RPMI8226 (cell line): ENCODE results near the gene SLC66A2.
"Not testable (repeated sequence)": the region's sequence is repeated elsewhere in the genome, so short reads cannot be mapped to it uniquely, and the experiment has no call there.

Source experiments
- DNase-seq: peaks from one replicate; pipeline ENCODE4 v3.0.0-alpha.2; 2015

Gene SLC66A2

DNA sequence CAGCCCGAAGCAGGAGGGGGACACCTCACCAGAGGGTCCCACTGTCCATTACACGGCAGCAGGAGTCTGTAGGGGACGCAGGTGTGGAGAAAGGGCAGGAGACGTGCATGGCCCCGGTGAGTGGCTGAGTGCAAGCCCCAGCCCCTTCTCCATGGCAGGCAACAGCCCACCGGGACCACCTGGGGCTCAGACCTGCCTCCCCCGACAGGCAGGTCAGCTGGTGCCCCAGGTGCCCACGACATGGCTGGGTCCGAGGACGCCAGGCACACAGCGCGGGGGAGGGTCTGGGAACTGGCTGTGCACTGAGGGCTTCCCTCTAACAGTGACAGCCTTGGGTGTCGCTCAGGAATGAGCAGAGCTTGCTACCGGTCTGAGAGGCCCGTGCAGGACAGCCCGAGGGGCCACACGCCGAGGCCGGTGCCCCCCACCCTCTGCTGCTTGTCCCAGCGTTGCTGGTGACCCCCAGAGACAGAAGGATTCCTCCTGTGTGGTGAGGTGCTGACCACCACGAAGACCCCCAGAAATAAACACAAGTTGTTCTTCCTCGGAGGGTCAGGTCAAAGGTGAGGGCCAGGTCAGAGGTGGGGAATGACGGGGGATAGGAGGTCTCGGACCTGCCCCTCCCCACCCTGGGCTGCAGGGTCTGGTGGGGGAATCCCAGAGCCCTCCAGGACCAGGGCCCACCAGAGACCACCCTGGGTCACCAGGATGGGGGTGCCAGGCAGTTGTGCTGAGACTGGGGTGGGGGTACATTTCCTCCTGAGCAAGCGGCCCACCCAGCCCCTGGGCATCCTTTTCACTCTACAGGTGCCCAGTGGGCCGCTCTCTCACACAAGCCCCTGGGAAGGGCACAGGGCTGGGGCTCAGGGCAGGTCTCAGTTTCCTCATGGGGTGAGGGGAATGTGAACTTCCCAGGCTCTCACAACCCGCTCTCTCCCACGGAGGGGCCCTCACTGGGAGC lies 50.6 kb downstream of the SLC66A2 start:
- no peak for DNase-seq

GRCh38 chr18:79899609-79900445 lies 51.6 kb downstream of the SLC66A2 start:
- DNase-seq = no peak

GRCh38 chr18:79898952-79899608 lies 52.4 kb downstream of the SLC66A2 start:
- DNase-seq = no peak

DNA sequence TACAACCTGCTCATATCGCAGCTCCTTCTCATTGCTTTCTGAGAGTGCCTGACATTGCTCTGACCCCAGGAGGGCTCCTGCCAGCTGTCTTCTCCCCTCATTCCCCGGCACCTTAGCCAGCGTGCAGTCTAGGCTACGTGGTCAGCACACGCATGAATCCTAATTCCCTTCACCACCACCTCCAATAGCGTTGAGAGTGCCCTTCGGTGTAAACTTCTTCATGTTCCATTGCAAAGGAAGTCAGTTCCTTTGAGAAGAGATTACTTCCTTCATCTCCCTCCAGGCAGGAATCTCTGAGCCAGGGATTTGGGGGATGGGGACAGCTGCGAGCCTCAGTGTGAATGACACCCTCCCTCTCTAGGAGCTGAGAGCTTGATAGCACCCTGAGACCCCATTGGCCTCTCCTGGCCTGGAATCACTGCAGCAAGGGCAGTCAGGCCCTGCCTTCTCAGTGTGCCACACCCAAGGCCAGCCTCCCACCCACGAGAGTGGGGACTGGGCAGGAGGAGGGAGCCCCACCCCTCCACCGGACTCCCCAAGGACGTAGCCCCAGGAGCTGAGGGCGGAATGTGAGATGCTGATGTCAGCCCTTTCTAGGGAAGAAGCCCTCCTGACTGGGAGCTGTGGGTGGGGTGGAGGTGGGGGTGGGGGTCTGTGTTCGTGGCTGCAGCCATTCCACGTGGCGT lies 53.4 kb downstream of the SLC66A2 start:
- DNase-seq = no peak

- no peak for DNase-seq
These were observed 54.7 kb downstream of the SLC66A2 start for GRCh38 chr18:79896738-79897137.

- DNase-seq = no peak
These were observed 60.8 kb downstream of the SLC66A2 start for GRCh38 chr18:79890674-79891073.

- no peak for DNase-seq
These were observed 61.9 kb downstream of the SLC66A2 start for GRCh38 chr18:79889569-79889968.

DNA sequence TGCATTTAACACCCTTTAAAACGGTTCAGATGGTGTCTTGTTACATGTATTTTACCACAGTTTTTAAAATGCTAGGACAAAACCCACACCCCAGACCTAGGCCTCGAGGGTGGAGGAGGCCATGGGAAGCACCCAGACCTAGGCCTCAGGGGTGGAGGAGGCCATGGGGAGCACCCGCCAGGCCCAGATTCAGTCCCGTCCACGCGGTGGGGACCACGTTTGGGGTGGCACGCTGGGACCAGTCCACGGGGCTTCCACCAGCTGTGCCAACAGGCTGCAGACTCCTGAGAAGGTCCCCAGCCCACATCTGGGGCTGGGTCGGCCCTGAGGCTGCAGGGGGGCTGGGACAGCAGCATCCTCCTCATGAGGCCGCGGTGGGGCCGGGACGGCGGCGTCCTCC lies 63.4 kb downstream of the SLC66A2 start:
- DNase-seq = no peak

GRCh38 chr18:79887181-79888000 lies 64.1 kb downstream of the SLC66A2 start:
- DNase-seq = peak; percentile 67

DNA sequence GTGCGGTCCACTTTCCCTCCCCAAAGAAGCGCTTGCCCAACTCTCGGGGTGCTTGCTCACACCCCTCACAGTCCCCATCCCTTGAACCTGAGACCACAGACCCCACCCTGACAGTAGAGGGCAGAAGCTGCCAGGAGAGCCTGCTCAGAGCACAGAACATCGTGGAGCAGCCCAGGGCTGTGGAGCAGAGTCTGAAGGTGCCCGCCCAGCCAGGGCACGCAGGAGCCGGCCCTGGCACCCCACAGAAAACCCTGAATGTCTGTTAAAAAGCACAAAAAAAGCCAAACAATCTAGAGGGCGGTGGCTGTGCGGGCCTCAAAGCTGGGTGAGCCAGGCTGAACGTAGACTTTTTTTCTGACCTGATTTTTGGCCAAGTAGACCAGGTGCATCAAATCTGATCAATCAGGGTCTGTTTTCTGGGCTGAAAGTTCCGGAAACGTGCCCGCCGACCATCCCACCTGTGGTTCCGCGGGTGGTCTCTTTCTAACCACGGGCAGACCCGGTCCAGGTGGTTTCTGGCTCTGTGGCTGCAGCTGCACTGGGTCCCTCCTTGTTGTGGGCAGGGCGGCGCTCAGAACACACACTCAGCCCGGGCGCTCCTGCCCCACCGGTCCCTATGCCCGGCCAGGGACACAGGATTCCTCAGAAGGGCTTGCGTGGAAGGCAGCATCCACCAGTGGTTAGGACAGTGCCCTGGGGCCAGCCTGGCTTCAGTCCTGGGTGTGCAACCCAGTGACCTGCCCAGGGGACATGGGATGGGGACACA lies 66.3 kb downstream of the SLC66A2 start:
- peak; percentile 54 for DNase-seq

- no peak for DNase-seq
These were observed 67.0 kb downstream of the SLC66A2 start for GRCh38 chr18:79884294-79884962.

GRCh38 chr18:79883461-79884293 lies 67.8 kb downstream of the SLC66A2 start:
- DNase-seq = no peak

GRCh38 chr18:79882522-79883241 lies 68.8 kb downstream of the SLC66A2 start:
- no peak for DNase-seq

GRCh38 chr18:79881695-79882094 lies 69.8 kb downstream of the SLC66A2 start:
- no peak for DNase-seq

DNA sequence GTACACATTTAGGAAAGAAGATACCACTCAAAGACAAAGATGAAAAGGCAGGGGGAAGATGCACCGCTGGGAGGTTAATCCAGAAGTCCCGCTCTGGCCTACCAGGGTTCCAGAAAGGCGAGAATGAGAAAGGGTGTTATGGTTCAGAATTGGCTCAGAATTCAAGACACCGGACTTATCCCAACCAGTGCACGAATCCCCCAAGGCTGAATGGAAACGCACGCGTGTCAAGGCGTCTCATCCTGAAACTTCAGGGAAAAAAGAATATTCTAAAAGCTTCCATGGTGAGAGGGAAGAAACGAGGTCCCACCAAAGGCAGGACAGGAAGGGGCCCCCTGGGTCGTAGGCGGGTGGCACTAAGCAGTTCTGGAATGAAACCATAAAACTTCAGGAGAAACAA lies 71.9 kb downstream of the SLC66A2 start:
- DNase-seq = no peak

DNA sequence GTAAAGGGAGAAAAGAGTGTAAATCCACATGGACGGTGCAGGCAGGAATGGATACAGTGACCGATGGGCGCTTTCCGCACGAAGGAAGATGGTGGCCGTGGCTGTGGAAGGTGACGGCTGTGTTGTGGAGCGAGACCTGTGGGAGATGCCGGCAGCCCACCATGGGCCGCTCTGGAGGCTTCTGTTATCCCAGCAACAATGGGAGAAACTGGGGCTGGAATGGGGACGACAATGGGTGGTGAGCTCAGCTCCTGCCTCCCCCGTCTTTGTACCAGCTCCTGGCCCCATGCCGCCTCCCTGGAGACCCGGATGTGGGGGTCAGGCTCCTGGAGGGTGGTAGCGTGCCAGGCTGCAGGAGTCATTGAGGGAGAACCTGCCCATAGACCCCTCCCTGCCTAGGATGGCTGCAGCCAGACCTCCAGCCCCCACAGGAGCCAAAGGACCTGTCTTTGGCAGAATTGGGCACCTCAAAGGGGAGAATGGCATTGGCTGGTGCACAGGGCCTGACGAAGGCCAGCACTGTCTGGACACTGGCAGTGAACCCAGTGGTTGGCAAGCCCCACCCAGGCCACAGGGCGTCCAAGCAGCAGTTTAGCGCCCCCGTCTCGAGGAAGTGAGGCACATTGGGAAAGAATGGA lies 72.6 kb downstream of the SLC66A2 start:
- no peak for DNase-seq

DNA sequence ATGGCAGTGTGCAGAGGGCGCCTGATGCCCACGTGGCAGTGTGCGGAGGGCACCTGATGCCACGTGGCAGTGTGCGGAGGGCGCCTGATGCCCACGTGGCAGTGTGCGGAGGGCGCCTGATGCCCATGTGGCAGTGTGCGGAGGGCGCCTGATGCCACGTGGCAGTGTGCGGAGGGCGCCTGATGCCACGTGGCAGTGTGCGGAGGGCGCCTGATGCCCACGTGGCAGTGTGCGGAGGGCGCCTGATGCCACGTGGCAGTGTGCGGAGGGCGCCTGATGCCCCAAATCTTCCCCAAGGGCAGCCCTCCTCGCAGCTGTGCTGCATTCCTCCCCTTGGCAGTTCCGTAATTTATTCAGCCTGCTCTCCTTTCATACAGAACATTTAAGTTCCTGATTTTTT lies 73.2 kb downstream of the SLC66A2 start:
- not testable (repeated sequence) for DNase-seq
